K562 (cell line): Measurements from ENCODE around the gene HMX3. TPM values are rescaled to one million over a fixed set of nuclear protein-coding genes. Genes with fewer than 3 reads are reported as not detected.

Source experiments
- ATAC-seq: fragments of 200-7000 bp; cut with Tn5 transposase; 3 replicates; pipeline ENCODE4 v1.9.1; 2020; ENCODE audit warnings: moderate library complexity
- BruUV-seq: library from RNA; stranded (reverse); fragments of 400-500 nt; replicated peaks from 2 replicates; lab custom pipeline; 2021; lab: Mats Ljungman, UMichigan
- CTCF ChIA-PET: fragments of 300-600 bp; formaldehyde crosslinking; extraction: SDS; loops from one replicate; lab custom pipeline; 2021; ENCODE audit warnings: low intra/inter-chr PET ratio; lab: Yijun Ruan, JAX
- POLR2A ChIA-PET: fragments of 300-600, 350-650 bp; sonication (Branson Sonifier 250); formaldehyde crosslinking; extraction: SDS; loops from one replicate; lab custom pipeline; 2021; ENCODE audit warnings: antibody characterized with exemption, inconsistent platforms; lab: Yijun Ruan, JAX
- DNase-seq, 4 experiments: peaks; one replicate each; pipeline versions ENCODE4 v3.0.0 to v3.0.0-alpha.2; 2011 to 2018; ENCODE audit warnings: low spot score in 3 of 4, mixed read lengths in 3 of 4; ENCODE audit errors: extremely low read depth in 1 of 4
- FAIRE-seq: peaks from 2 replicates; lab custom pipeline; 2011; peaks lifted over from hg19 to GRCh38; lab: Jason Lieb, UNC
- H2AFZ ChIP-seq: 2 replicates; pipeline ENCODE4 v1.6.0; 2011; ENCODE audit warnings: low read depth, low read length, control low read depth, inconsistent platforms
- H3K27ac ChIP-seq: fragments of 200-600 bp; 3 replicates; pipeline ENCODE4 v1.8.0; 2011; ENCODE audit warnings: low read depth, mild to moderate bottlenecking, control low read depth, inconsistent platforms, low read length, moderate library complexity, mixed read lengths; ENCODE audit errors: extremely low read depth
- H3K27me3 ChIP-seq, 2 experiments: fragments of 300-600 bp in 1 of 2; 2 replicates in 1 of 2; 3 replicates in 1 of 2; pipeline versions ENCODE4 v1.6.0 to v1.8.0; 2011; ENCODE audit warnings: inconsistent platforms in 2 of 2, low read length in 2 of 2, mild to moderate bottlenecking in 1 of 2, mixed read lengths in 1 of 2, moderate library complexity in 1 of 2; ENCODE audit not compliant: control insufficient read depth in 2 of 2, insufficient read depth in 2 of 2
- H3K36me3 ChIP-seq: fragments of 300-600 bp; 3 replicates; pipeline ENCODE4 v1.8.0; 2011; ENCODE audit warnings: mild to moderate bottlenecking, low read length, inconsistent platforms; ENCODE audit not compliant: control insufficient read depth, insufficient read depth
- H3K4me1 ChIP-seq, 2 experiments: fragments of 200-600 bp in 1 of 2; replicated peaks in 1 of 2; 2 replicates in 1 of 2; 3 replicates in 1 of 2; pipeline versions ENCODE4 v1.5.1 to v1.8.0; 2011; ENCODE audit warnings: inconsistent platforms in 2 of 2, low read length in 2 of 2, mild to moderate bottlenecking in 1 of 2, mixed read lengths in 1 of 2, moderate library complexity in 1 of 2; ENCODE audit not compliant: control insufficient read depth in 2 of 2, insufficient read depth in 2 of 2
- H3K4me2 ChIP-seq: 2 replicates; pipeline ENCODE4 v1.6.1; 2011; ENCODE audit warnings: low read length, control low read depth, inconsistent platforms, mixed read lengths; ENCODE audit not compliant: insufficient read depth
- H3K4me3 ChIP-seq: fragments of 200-600 bp; sonication (generic), shearing (Covaris generic); 2 replicates; pipeline ENCODE4 v1.5.1; 2016; ENCODE audit warnings: control low read depth, inconsistent platforms
- H3K79me2 ChIP-seq: fragments of 200-600 bp; 3 replicates; pipeline ENCODE4 v1.8.0; 2011; ENCODE audit warnings: low read length, inconsistent platforms; ENCODE audit not compliant: control insufficient read depth, insufficient read depth
- H3K9ac ChIP-seq, 2 experiments: 2 replicates each; pipeline versions ENCODE4 v1.6.0 to v1.6.1; 2011; ENCODE audit warnings: low read depth in 2 of 2, low read length in 2 of 2, control low read depth in 1 of 2, inconsistent platforms in 1 of 2, mild to moderate bottlenecking in 1 of 2, mixed read lengths in 1 of 2; ENCODE audit not compliant: insufficient read depth in 1 of 2
- H3K9me1 ChIP-seq: one replicate; pipeline ENCODE4 v1.6.0; 2011; ENCODE audit warnings: inconsistent platforms, mild to moderate bottlenecking, low read length, moderate library complexity; ENCODE audit not compliant: control insufficient read depth, insufficient read depth
- H3K9me3 ChIP-seq: replicated peaks from 2 replicates; pipeline ENCODE4 v1.5.1; 2011; ENCODE audit warnings: low read depth, low read length, inconsistent platforms; ENCODE audit not compliant: control insufficient read depth, insufficient read depth
- H4K20me1 ChIP-seq: replicated peaks from 2 replicates; pipeline ENCODE4 v1.6.1; 2011; ENCODE audit warnings: low read length, inconsistent platforms, mixed read lengths; ENCODE audit not compliant: control insufficient read depth, insufficient read depth
- FOSL1 ChIP-seq: fragments of 200-800 bp; sonication (Bioruptor generic); conservative IDR thresholded peaks from 2 replicates; pipeline ENCODE4 v1.6.1; 2016; ENCODE audit warnings: missing genetic modification characterization, missing compliant biosample characterization
- KDM5B ChIP-seq: fragments of 200-600 bp; sonication (generic); IDR thresholded peaks from 2 replicates; pipeline ENCODE4 v1.6.1; 2012; ENCODE audit warnings: low read depth, mild to moderate bottlenecking, moderate library complexity, low read length, control low read depth, inconsistent platforms; ENCODE audit not compliant: insufficient replicate concordance
- MAZ ChIP-seq, 2 experiments: fragments of 450-650 bp in 1 of 2; sonication (generic) in 1 of 2; formaldehyde crosslinking; IDR thresholded peaks in 1 of 2; conservative IDR thresholded peaks in 1 of 2; 2 replicates each; pipeline versions ENCODE4 v1.4.0 to v1.5.0; 2020; ENCODE audit warnings: mild to moderate bottlenecking in 1 of 2, missing genetic modification reagents in 1 of 2
- NCOR1 ChIP-seq: fragments of 450-650 bp; IDR thresholded peaks from 2 replicates; pipeline ENCODE4 v1.6.1; 2016; ENCODE audit warnings: mild to moderate bottlenecking, moderate library complexity
- PREB ChIP-seq: sonication (generic); formaldehyde crosslinking; IDR thresholded peaks from 2 replicates; pipeline ENCODE4 v1.8.1; 2023; ENCODE audit warnings: mild to moderate bottlenecking, missing genetic modification reagents
- RBM39 ChIP-seq: fragments of 200-400 bp; formaldehyde crosslinking; optimal IDR thresholded peaks from 2 replicates; pipeline ENCODE3; 2018; ENCODE audit warnings: low read depth, low read length
- RUNX1 ChIP-seq: sonication (generic); IDR thresholded peaks from 2 replicates; pipeline ENCODE4 v1.6.1; 2016; ENCODE audit warnings: antibody characterized with exemption, low read depth
- SOX6 ChIP-seq: fragments of 450-650 bp; IDR thresholded peaks from 2 replicates; pipeline ENCODE4 v1.6.1; 2014; ENCODE audit warnings: mild to moderate bottlenecking
- SREBF1 ChIP-seq: fragments of 150-350 bp; IDR thresholded peaks from 2 replicates; pipeline ENCODE4 v1.6.1; 2014; ENCODE audit warnings: antibody characterized with exemption, low read depth, low read length, borderline replicate concordance
- TFAM ChIP-seq: fragments of 250-450 bp; sonication (Bioruptor Pico); conservative IDR thresholded peaks from 2 replicates; pipeline ENCODE4 v1.5.0; 2021; ENCODE audit warnings: mild to moderate bottlenecking, moderate library complexity
- ZBTB9 ChIP-seq: fragments of 450-650 bp; formaldehyde crosslinking; IDR thresholded peaks from 2 replicates; pipeline ENCODE4 v1.4.0; 2020; ENCODE audit warnings: mild to moderate bottlenecking, moderate library complexity
- ZFP1 ChIP-seq: fragments of 450-650 bp; formaldehyde crosslinking; IDR thresholded peaks from 2 replicates; pipeline ENCODE4 v1.4.0; 2020; ENCODE audit warnings: mild to moderate bottlenecking, mixed read lengths
- ZNF133 ChIP-seq: fragments of 250-450 bp; sonication (Bioruptor Pico); IDR thresholded peaks from 2 replicates; pipeline ENCODE4 v1.4.0; 2020; ENCODE audit warnings: mild to moderate bottlenecking
- ZNF57 ChIP-seq: fragments of 450-650 bp; formaldehyde crosslinking; IDR thresholded peaks from 2 replicates; pipeline ENCODE4 v1.4.0; 2020; ENCODE audit warnings: mild to moderate bottlenecking, moderate library complexity
- ZNF785 ChIP-seq: fragments of 250-450 bp; sonication (Bioruptor Pico); IDR thresholded peaks from 2 replicates; pipeline ENCODE4 v1.4.0; 2020; ENCODE audit warnings: mild to moderate bottlenecking
- WGBS: fragments of 100-300 bp; shearing (Covaris generic); methylation state at CpG from one replicate; pipeline ENCODE4 v1.1.6; 2016; ENCODE audit warnings: low coverage, mixed read lengths; ENCODE audit not compliant: insufficient coverage; ENCODE audit errors: missing lambda C conversion rate; 5-methylcytosine and 5-hydroxymethylcytosine counted together
- in situ Hi-C: fragments of 300-500 bp; cut with MboI; formaldehyde crosslinking; loops from 4 replicates; pipeline ENCODE4 v1.15.0; 2018; ENCODE audit warnings: inconsistent platforms, mixed read lengths
- intact Hi-C: fragments of 100-400 bp; cut with micrococcal nuclease; formaldehyde crosslinking; loops from 2 replicates; pipeline ENCODE4 v1.14.2; 2022
- polyA plus RNA-seq, 8 experiments: library from polyadenylated mRNA; depleted of rRNA in 4 of 8; stranded (reverse) in 5 of 8; unstranded in 3 of 8; fragments of >200 nt; fragmentation: Nextera tagmentation in 2 of 8; fragmentation: Illumina TruSeq in 1 of 8; extraction: Ambion mirVana in 2 of 8; extraction: Trizol in 1 of 8; gene quantifications; 2 replicates each; pipeline versions ENCODE4 v1.2.1 to v1.2.3, GENCODE V29; 2011 to 2014; ENCODE audit warnings: inconsistent platforms in 1 of 8, missing spikeins in 1 of 8
- total RNA-seq, 7 experiments: library from RNA; depleted of rRNA in 6 of 7; stranded (reverse); fragments of >200 nt in 6 of 7; fragmentation: Illumina TruSeq in 2 of 7; extraction: Trizol in 2 of 7; gene quantifications; 2 replicates each; pipeline versions ENCODE4 v1.2.1 to v1.2.3, GENCODE V29; 2011 to 2021; ENCODE audit warnings: low replicate concordance in 1 of 7

HMX3 gene
- total and polyA plus RNA-seq, 9 of the 15 experiments (the other 6 are each of a cell fraction or from before 2014, with no cell fraction given), result 0.55 to 43.5 (median 7.4) TPM; not detected in 2

GRCh38 chr10:123166618-123167017 is 30.8 kb downstream of the HMX3 start:
- no peaks in the 10 kb centered on the region for H4K20me1 ChIP-seq
- H3K79me2 ChIP-seq, result peaks cover 34% of the 10 kb centered on the region
- peaks cover 87% of the 10 kb centered on the region for H3K36me3 ChIP-seq
- ChIA-PET CTCF (no interaction called here), POLR2A (interaction anchor here (1.3 to 2.5 kb wide), 3 partner anchors 9 to 13 kb away, joined by 3 to 15 read pairs (median 3); partner anchors contain the start of gene BUB3)
- in situ Hi-C loops (no loop called here), intact Hi-C loops (no loop called here)
- no peak overlapping the region for H3K9ac ChIP-seq
- no peaks in the 10 kb centered on the region for H3K27me3 ChIP-seq
- BruUV-seq, result no TSS peak
- no peak for FAIRE-seq
- no peaks in the 10 kb centered on the region for H3K9me3 ChIP-seq
- TF ChIP-seq PREB (CRISPR knock-in tag), result no peak
- no peak for TF ChIP-seq RUNX1
- no peak for TF ChIP-seq MAZ (CRISPR knock-in tag; conservative IDR thresholded peaks at IDR 0.05 in 1 of 2, IDR thresholded peaks at IDR 0.05 in 1 of 2)
- TF ChIP-seq FOSL1 (tag), result no peak
- no peak overlapping the region for H2AFZ ChIP-seq
- no peak overlapping the region for H3K27ac ChIP-seq
- H3K9me1 ChIP-seq, result no peaks in the 10 kb centered on the region
- peak; percentile 25 for ATAC-seq
- 93% methylated on average over 2 of the region's 2 CpGs for WGBS
- H3K4me2 ChIP-seq, result no peak overlapping the region
- no peaks in the 10 kb centered on the region; a peak in 1 of 5 replicates for H3K4me1 ChIP-seq
- DNase-seq, result no peak
- H3K4me3 ChIP-seq, result no peak overlapping the region

GRCh38 chr10:123170961-123171360 is 35.2 kb downstream of the HMX3 start:
- ChIA-PET CTCF (no interaction called here), POLR2A (interaction anchor here (0.6 kb wide), 1 partner anchor 39 kb away, joined by 3 read pairs; no protein-coding TSS in a partner anchor)
- Histone ChIP-seq H3K9ac (no peak overlapping the region), H3K4me1 (no peaks in the 10 kb centered on the region; a peak in 1 of 5 replicates), H3K9me3 (no peaks in the 10 kb centered on the region), H3K4me2 (no peak overlapping the region), H3K27ac (no peak overlapping the region), H2AFZ (no peak overlapping the region), H3K36me3 (peaks cover 48% of the 10 kb centered on the region), H3K4me3 (no peak overlapping the region), H3K9me1 (no peaks in the 10 kb centered on the region), H3K79me2 (0 out of 3 replicates have a peak, but pooled peaks cover 2% of the 10 kb centered on the region), H4K20me1 (no peaks in the 10 kb centered on the region), H3K27me3 (no peaks in the 10 kb centered on the region)
- no peak for FAIRE-seq
- intact Hi-C loops (no loop called here), in situ Hi-C loops (no loop called here)
- no peak for ATAC-seq
- BruUV-seq, result no TSS peak
- WGBS, result 94% methylated on average over 4 of the region's 4 CpGs
- DNase-seq, result no peak
- TF ChIP-seq ZNF57 (CRISPR knock-in tag), result no peak
- no peak for TF ChIP-seq ZBTB9
- no peak for TF ChIP-seq KDM5B
- TF ChIP-seq ZNF133 (CRISPR knock-in tag), result no peak
- no peak for TF ChIP-seq SOX6
- no peak for TF ChIP-seq TFAM (CRISPR knock-in tag)
- TF ChIP-seq ZFP1 (CRISPR knock-in tag), result no peak
- TF ChIP-seq RBM39, result no peak
- no peak for TF ChIP-seq SREBF1
- no peak for TF ChIP-seq NCOR1
- TF ChIP-seq ZNF785, result no peak
